HepG2 (cell line): ENCODE results near the gene GSTM2. TPM values are rescaled to one million over a fixed set of nuclear protein-coding genes. Genes with fewer than 3 reads are reported as not detected.
A peak's percentile ranks its signal among the peaks of the same experiment; 100 is the strongest.

Experiments
- FLYWCH1 ChIP-seq: sonication (generic); formaldehyde crosslinking; IDR thresholded peaks from 2 replicates; pipeline ENCODE4 v1.8.1; 2023; ENCODE audit warnings: mild to moderate bottlenecking, missing genetic modification reagents
- MEIS1 ChIP-seq: sonication (generic); formaldehyde crosslinking; IDR thresholded peaks from 2 replicates; pipeline ENCODE4 v1.9.0; 2021; ENCODE audit warnings: mild to moderate bottlenecking, missing genetic modification reagents, moderate library complexity, borderline replicate concordance
- NFKB2 ChIP-seq: sonication (generic); formaldehyde crosslinking; IDR thresholded peaks from 2 replicates; pipeline ENCODE4 v1.4.0; 2020; ENCODE audit warnings: missing genetic modification reagents, borderline replicate concordance
- PHF8 ChIP-seq: sonication (generic); formaldehyde crosslinking; IDR thresholded peaks from 2 replicates; pipeline ENCODE4 v1.5.0; 2020; ENCODE audit warnings: missing genetic modification reagents
- SP4 ChIP-seq: sonication (generic); formaldehyde crosslinking; IDR thresholded peaks from 2 replicates; pipeline ENCODE4 v1.8.1; 2023; ENCODE audit warnings: mild to moderate bottlenecking, missing genetic modification reagents
- TEAD3 ChIP-seq: optimal IDR thresholded peaks from 2 replicates; pipeline ENCODE3; 2016; ENCODE audit warnings: borderline replicate concordance
- ZFP41 ChIP-seq: sonication (generic); formaldehyde crosslinking; IDR thresholded peaks from 2 replicates; pipeline ENCODE4 v1.4.0; 2020; ENCODE audit warnings: mild to moderate bottlenecking, missing genetic modification reagents, borderline replicate concordance
- ZFX ChIP-seq: sonication (generic); formaldehyde crosslinking; IDR thresholded peaks from 2 replicates; pipeline ENCODE4 v1.4.0; 2020; ENCODE audit warnings: mild to moderate bottlenecking, low read depth, missing genetic modification reagents, moderate library complexity
- ZFY ChIP-seq: sonication (generic); formaldehyde crosslinking; IDR thresholded peaks from 2 replicates; pipeline ENCODE4 v1.4.0; 2020; ENCODE audit warnings: missing genetic modification reagents
- ZNF383 ChIP-seq: sonication (generic); formaldehyde crosslinking; IDR thresholded peaks from 2 replicates; pipeline ENCODE4 v1.4.0; 2020; ENCODE audit warnings: missing genetic modification reagents, mild to moderate bottlenecking, borderline replicate concordance
- ZNF567 ChIP-seq: sonication (generic); formaldehyde crosslinking; IDR thresholded peaks from 2 replicates; pipeline ENCODE4 v1.8.1; 2023; ENCODE audit warnings: mild to moderate bottlenecking, missing genetic modification reagents, borderline replicate concordance
- ZNF737 ChIP-seq: sonication (generic); formaldehyde crosslinking; IDR thresholded peaks from 2 replicates; pipeline ENCODE4 v1.5.0; 2020; ENCODE audit warnings: missing genetic modification reagents, mild to moderate bottlenecking, borderline replicate concordance
- ZNF841 ChIP-seq: sonication (generic); formaldehyde crosslinking; IDR thresholded peaks from 2 replicates; pipeline ENCODE4 v1.8.1; 2023; ENCODE audit warnings: missing genetic modification reagents, borderline replicate concordance
- polyA plus RNA-seq, 8 experiments: library from polyadenylated mRNA; depleted of rRNA in 3 of 8; stranded (reverse) in 7 of 8; unstranded in 1 of 8; fragments of >200 nt; fragmentation: Illumina TruSeq in 4 of 8; extraction: Trizol in 4 of 8; gene quantifications; 2 replicates each; pipeline versions ENCODE4 v1.2.1 to v1.2.3, GENCODE V29; 2011 to 2016; ENCODE audit warnings: low read depth in 4 of 8, missing spikeins in 1 of 8, mixed read lengths in 1 of 8; ENCODE audit not compliant: insufficient read depth in 1 of 8
- total RNA-seq, 5 experiments: library from RNA; depleted of rRNA; stranded (reverse); fragments of >200 nt; fragmentation: Illumina TruSeq; extraction: Trizol; gene quantifications; 2 replicates each; pipeline ENCODE4 v1.2.3, GENCODE V29; 2016; ENCODE audit warnings: low read depth in 1 of 5
- TF ChIP-seq, protein P1 (sequence below): sonication (generic); formaldehyde crosslinking; IDR thresholded peaks from 2 replicates; pipeline ENCODE4 v1.5.1; 2020; ENCODE audit warnings: missing genetic modification reagents, mild to moderate bottlenecking, borderline replicate concordance
- TF ChIP-seq, protein P2 (sequence below): sonication (generic); formaldehyde crosslinking; IDR thresholded peaks from 2 replicates; pipeline ENCODE4 v1.5.1; 2020; ENCODE audit warnings: mild to moderate bottlenecking, moderate library complexity, missing genetic modification reagents
- TF ChIP-seq, protein P3 (sequence below): sonication (generic); formaldehyde crosslinking; IDR thresholded peaks from 2 replicates; pipeline ENCODE4 v1.5.0; 2020; ENCODE audit warnings: mild to moderate bottlenecking, missing genetic modification reagents
- TF ChIP-seq, protein P4 (sequence below): sonication (generic); formaldehyde crosslinking; conservative IDR thresholded peaks from 2 replicates; pipeline ENCODE4 v1.8.1; 2023; ENCODE audit warnings: missing genetic modification reagents
- TF ChIP-seq, protein P5 (sequence below): sonication (generic); formaldehyde crosslinking; IDR thresholded peaks from 2 replicates; pipeline ENCODE4 v1.4.0; 2020; ENCODE audit warnings: missing genetic modification reagents

The GSTM2 gene
- total and polyA plus RNA-seq, 2 of the 13 experiments (the other 11 are each of a cell fraction or from before 2014, with no cell fraction given), result 7.0 to 15.0 TPM

DNA sequence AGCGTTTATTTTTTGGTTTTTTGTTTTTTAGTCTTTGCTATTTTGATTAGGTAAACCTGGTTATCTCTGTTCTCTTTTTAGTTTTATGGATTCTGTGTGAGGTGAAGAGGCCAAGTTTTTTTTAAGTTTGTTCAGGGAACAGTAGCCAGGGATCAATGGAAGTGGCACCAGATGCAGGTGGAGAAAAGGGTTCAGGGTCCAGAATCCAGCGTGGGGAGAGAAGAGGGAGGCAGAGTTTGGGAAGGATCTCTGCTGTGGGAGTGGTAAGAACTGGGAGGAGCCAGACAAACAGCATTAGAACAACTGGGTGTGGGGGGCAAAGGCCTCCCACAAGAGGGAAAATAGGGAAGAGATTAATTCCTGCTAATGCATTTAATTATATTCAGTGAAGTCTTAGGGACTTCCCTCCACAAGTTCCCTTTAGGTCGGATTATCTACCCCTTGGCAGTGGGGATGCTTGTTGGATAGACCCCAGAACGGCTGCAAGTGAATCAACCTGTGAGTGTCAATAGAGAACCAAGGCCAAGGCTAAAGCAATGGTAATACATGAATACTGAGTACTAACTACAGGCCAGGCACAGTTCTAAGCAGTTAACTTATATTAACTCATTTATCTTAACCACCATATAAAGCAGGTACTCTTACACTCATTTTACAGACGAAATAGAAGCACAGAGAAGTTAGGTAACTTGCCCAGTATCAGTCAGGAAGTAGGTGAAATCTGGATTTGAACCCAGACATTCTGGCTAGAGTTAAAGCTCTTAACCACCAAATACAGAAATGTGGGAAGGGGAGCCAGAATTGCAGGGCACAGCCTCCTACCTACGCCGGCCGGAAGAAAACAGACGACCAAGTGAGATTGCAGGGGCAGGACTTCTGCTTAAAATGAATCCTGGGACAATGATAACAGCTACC, 48.9 kb upstream of the GSTM2 start (continued):
- TF ChIP-seq, protein P1, sequence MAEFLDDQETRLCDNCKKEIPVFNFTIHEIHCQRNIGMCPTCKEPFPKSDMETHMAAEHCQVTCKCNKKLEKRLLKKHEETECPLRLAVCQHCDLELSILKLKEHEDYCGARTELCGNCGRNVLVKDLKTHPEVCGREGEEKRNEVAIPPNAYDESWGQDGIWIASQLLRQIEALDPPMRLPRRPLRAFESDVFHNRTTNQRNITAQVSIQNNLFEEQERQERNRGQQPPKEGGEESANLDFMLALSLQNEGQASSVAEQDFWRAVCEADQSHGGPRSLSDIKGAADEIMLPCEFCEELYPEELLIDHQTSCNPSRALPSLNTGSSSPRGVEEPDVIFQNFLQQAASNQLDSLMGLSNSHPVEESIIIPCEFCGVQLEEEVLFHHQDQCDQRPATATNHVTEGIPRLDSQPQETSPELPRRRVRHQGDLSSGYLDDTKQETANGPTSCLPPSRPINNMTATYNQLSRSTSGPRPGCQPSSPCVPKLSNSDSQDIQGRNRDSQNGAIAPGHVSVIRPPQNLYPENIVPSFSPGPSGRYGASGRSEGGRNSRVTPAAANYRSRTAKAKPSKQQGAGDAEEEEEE, result no peak
- TF ChIP-seq PHF8 (CRISPR knock-in tag) (no peak), ZFY (CRISPR knock-in tag) (no peak), ZFX (CRISPR knock-in tag) (no peak), MEIS1 (CRISPR knock-in tag) (no peak), FLYWCH1 (CRISPR knock-in tag) (no peak), ZFP41 (no peak), NFKB2 (CRISPR knock-in tag) (no peak), TEAD3 (peak; percentile 33), ZNF737 (CRISPR knock-in tag) (no peak), ZNF383 (CRISPR knock-in tag) (0 out of 2 replicates have a peak, but pooled peaks have one; percentile 40), SP4 (CRISPR knock-in tag) (no peak), ZNF567 (no peak; the same call in 1 of the 2 replicates), ZNF841 (CRISPR knock-in tag) (no peak)
- TF ChIP-seq, protein P2, sequence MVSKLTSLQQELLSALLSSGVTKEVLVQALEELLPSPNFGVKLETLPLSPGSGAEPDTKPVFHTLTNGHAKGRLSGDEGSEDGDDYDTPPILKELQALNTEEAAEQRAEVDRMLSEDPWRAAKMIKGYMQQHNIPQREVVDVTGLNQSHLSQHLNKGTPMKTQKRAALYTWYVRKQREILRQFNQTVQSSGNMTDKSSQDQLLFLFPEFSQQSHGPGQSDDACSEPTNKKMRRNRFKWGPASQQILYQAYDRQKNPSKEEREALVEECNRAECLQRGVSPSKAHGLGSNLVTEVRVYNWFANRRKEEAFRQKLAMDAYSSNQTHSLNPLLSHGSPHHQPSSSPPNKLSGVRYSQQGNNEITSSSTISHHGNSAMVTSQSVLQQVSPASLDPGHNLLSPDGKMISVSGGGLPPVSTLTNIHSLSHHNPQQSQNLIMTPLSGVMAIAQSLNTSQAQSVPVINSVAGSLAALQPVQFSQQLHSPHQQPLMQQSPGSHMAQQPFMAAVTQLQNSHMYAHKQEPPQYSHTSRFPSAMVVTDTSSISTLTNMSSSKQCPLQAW (CRISPR knock-in tag), result 0 out of 2 replicates have a peak, but pooled peaks have one; percentile 39
- TF ChIP-seq, protein P3, sequence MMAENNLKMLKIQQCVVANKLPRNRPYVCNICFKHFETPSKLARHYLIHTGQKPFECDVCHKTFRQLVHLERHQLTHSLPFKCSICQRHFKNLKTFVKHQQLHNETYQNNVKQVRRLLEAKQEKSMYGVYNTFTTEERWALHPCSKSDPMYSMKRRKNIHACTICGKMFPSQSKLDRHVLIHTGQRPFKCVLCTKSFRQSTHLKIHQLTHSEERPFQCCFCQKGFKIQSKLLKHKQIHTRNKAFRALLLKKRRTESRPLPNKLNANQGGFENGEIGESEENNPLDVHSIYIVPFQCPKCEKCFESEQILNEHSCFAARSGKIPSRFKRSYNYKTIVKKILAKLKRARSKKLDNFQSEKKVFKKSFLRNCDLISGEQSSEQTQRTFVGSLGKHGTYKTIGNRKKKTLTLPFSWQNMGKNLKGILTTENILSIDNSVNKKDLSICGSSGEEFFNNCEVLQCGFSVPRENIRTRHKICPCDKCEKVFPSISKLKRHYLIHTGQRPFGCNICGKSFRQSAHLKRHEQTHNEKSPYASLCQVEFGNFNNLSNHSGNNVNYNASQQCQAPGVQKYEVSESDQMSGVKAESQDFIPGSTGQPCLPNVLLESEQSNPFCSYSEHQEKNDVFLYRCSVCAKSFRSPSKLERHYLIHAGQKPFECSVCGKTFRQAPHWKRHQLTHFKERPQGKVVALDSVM (CRISPR knock-in tag), result no peak
- TF ChIP-seq, protein P4, sequence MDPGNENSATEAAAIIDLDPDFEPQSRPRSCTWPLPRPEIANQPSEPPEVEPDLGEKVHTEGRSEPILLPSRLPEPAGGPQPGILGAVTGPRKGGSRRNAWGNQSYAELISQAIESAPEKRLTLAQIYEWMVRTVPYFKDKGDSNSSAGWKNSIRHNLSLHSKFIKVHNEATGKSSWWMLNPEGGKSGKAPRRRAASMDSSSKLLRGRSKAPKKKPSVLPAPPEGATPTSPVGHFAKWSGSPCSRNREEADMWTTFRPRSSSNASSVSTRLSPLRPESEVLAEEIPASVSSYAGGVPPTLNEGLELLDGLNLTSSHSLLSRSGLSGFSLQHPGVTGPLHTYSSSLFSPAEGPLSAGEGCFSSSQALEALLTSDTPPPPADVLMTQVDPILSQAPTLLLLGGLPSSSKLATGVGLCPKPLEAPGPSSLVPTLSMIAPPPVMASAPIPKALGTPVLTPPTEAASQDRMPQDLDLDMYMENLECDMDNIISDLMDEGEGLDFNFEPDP, result no peak
- TF ChIP-seq, protein P5, sequence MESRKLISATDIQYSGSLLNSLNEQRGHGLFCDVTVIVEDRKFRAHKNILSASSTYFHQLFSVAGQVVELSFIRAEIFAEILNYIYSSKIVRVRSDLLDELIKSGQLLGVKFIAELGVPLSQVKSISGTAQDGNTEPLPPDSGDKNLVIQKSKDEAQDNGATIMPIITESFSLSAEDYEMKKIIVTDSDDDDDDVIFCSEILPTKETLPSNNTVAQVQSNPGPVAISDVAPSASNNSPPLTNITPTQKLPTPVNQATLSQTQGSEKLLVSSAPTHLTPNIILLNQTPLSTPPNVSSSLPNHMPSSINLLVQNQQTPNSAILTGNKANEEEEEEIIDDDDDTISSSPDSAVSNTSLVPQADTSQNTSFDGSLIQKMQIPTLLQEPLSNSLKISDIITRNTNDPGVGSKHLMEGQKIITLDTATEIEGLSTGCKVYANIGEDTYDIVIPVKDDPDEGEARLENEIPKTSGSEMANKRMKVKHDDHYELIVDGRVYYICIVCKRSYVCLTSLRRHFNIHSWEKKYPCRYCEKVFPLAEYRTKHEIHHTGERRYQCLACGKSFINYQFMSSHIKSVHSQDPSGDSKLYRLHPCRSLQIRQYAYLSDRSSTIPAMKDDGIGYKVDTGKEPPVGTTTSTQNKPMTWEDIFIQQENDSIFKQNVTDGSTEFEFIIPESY, result no peak
